ENCODE data around the gene LDLRAD4.

DNA sequence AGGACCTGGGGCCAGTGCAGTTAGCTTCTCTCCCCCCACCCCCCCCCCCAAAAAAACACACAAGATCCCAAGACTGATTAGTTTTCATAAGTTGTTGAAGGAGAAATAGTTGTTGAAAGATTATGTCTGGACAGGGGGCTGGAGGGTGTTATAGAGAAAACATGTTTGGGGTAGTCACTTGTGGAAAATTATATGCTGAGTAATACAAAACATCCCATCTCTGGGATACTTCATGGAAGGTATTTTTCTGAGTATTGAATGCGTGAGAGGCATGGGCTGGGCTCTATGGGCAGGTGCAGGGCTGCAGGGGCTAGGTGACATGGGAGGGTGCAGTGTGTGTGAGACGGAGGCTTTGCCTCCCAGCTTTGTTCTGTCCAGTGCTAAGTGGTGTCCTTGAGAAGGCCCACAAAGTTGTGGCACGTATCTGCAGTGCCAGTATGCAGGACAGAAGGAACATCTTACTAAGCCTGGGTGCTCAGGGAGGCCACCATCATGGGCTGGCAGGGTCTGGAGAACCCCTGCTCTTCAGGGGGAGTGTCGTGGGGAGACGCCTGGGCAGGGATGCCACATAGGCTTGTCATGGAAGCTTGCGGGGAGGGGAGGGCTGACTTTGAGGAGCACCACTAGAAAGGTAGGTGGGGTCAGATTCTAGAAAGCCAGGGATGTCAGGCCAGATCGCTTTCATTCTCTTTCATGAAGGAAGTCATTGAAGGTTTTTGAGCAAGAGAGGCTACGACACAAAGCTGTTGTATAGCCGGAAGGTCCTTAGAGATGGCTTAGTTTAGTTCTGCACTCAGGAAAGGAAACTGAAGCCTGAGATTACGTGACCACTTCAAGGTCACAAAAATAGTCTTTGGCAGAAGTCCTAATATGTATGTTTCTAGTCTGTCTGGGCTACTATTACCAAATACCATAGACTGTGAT is 232.0 kb downstream of the LDLRAD4 start:
- TF ChIP-seq CTCF (IDR thresholded peaks at IDR 0.05; ENCODE audit: borderline replicate concordance, extremely low read depth, low read length, poor library complexity, severe bottlenecking) (no peak), EZH2 (IDR thresholded peaks at IDR 0.05; ENCODE audit: borderline replicate concordance, low read depth, low read length, severe bottlenecking) (no peak)

Measured in DND-41 (cell line).